Vagina (tissue), 2 donors: ENCODE results near the gene RFTN2. TPM values are rescaled to one million over a fixed set of nuclear protein-coding genes. Genes with fewer than 3 reads are reported as not detected.
A peak's percentile ranks its signal among the peaks of the same experiment; 100 is the strongest.

Experiments
- DNase-seq, 2 donors: peaks; one replicate each; pipeline ENCODE4 v3.0.0-alpha.2; 2017; ENCODE audit errors: extremely low spot score in 2 of 2
- H3K27ac ChIP-seq: fragments of 200-600 bp; sonication (generic); one replicate; pipeline ENCODE4 v1.5.1; 2019
- H3K27me3 ChIP-seq: fragments of 200-600 bp; sonication (generic); one replicate; pipeline ENCODE4 v1.5.1; 2019
- H3K36me3 ChIP-seq, 2 donors: fragments of 200-600 bp; sonication (generic); one replicate each; pipeline ENCODE4 v1.5.1; 2017 to 2019
- H3K4me1 ChIP-seq: fragments of 200-600 bp; sonication (generic); one replicate; pipeline ENCODE4 v1.5.1; 2019
- H3K4me3 ChIP-seq, 2 donors: fragments of 200-600 bp; sonication (generic); 1 replicate in 1 of 2; 2 replicates in 1 of 2; pipeline ENCODE4 v1.5.1; 2016 to 2019
- H3K9me3 ChIP-seq: fragments of 200-600 bp; sonication (generic); one replicate; pipeline ENCODE4 v1.5.1; 2019
- POLR2A ChIP-seq, 2 donors: fragments of 450-650 bp; IDR thresholded peaks; one replicate each; pipeline ENCODE4 v1.6.1; 2017; ENCODE audit warnings: antibody characterized with exemption in 2 of 2, mild to moderate bottlenecking in 2 of 2, moderate library complexity in 2 of 2
- POLR2AphosphoS5 ChIP-seq, 2 donors: sonication (generic); formaldehyde crosslinking; IDR thresholded peaks; one replicate each; pipeline ENCODE4 v1.9.0; 2017; ENCODE audit warnings: antibody characterized with exemption in 2 of 2, mild to moderate bottlenecking in 2 of 2, low read depth in 1 of 2; ENCODE audit not compliant: insufficient read depth in 1 of 2
- intact Hi-C: fragments of 100-400 bp; cut with DNase I; formaldehyde crosslinking; loops from one replicate; pipeline ENCODE4 v1.15.1; 2023
- total RNA-seq: library from RNA; depleted of rRNA; stranded (reverse); fragments of >200 nt; gene quantifications from one replicate; pipeline ENCODE4 v1.2.3, GENCODE V29; 2016
- TF ChIP-seq, protein P1 (sequence below), 3 experiments: fragments of 450-650 bp in 2 of 3; fragments of 200-600 bp in 1 of 3; sonication (generic) in 1 of 3; IDR thresholded peaks; one replicate each; pipeline ENCODE4 v1.5.1; 2017 to 2019; ENCODE audit warnings: antibody characterized with exemption in 3 of 3, mild to moderate bottlenecking in 2 of 3, moderate library complexity in 2 of 3

The RFTN2 gene
- total RNA-seq, 1 donor from 2014 or later = 10.8 TPM

DNA sequence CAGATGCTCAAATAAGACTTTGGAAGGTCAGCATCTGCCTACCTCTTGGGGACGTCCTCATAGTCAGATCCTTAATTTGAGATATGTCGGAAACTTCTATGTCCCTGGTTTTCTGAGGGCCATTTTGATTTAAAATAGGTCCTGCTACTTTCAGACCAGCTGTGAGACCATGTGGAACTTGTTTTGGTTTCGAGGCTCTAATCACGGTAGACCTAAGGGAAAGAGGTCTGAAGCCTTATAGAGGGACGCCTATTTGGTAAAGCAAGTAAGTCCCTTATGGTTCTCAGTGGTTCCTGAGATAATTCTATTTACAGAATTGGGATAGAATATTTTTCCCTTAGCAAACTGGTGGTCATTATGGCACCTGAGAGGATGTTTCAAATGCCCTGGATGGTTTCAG is 75.1 kb downstream of the RFTN2 start:
- no peaks in the 10 kb centered on the region for H3K27me3 ChIP-seq
- H3K27ac ChIP-seq = no peak overlapping the region
- no peaks in the 10 kb centered on the region for H3K9me3 ChIP-seq
- no peak for DNase-seq
- TF ChIP-seq, protein P1, sequence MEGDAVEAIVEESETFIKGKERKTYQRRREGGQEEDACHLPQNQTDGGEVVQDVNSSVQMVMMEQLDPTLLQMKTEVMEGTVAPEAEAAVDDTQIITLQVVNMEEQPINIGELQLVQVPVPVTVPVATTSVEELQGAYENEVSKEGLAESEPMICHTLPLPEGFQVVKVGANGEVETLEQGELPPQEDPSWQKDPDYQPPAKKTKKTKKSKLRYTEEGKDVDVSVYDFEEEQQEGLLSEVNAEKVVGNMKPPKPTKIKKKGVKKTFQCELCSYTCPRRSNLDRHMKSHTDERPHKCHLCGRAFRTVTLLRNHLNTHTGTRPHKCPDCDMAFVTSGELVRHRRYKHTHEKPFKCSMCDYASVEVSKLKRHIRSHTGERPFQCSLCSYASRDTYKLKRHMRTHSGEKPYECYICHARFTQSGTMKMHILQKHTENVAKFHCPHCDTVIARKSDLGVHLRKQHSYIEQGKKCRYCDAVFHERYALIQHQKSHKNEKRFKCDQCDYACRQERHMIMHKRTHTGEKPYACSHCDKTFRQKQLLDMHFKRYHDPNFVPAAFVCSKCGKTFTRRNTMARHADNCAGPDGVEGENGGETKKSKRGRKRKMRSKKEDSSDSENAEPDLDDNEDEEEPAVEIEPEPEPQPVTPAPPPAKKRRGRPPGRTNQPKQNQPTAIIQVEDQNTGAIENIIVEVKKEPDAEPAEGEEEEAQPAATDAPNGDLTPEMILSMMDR (IDR thresholded peaks at IDR 0.05) = no peak
- TF ChIP-seq POLR2AphosphoS5 (IDR thresholded peaks at IDR 0.05; ENCODE audit: insufficient read depth in 1 of 2, low read depth in 1 of 2) (no peak), POLR2A (IDR thresholded peaks at IDR 0.05) (no peak)
- peaks cover 5% of the 10 kb centered on the region for H3K4me1 ChIP-seq
- H3K36me3 ChIP-seq = no peaks in the 10 kb centered on the region
- intact Hi-C loops = no loop called here
- H3K4me3 ChIP-seq = no peak overlapping the region

DNA sequence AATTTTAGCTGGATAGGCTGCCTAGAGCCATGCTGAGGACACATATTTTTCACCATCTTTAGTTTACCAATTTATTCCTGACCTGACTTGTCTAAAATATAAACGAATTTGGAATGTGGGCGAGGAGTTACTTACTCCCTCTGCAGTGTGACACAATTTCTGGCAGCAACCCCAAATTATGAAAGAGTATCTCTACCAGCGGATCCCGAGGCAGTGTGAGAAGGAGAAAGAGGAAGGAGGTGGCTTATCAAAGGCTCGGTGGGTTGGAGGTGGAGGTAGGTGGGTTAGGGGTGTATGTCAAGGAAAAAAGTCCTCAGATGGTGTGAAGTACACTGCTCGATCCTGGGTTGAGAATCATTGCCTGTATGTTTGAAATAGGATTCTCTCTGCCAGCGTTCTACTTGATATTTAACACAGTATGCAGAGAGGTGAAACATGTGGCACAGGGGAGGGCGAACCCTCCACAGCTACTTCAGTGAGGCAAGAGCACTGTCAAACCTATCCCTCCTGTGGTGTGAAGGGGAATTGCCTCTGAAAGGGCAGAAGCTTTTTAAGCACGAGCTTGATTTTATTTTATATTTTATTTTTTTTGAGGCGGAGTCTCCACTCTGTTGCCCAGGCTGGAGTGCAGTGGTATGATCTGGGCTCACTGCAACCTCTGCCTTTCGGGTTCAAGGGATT is 76.0 kb downstream of the RFTN2 start:
- no peak for TF ChIP-seq POLR2A (IDR thresholded peaks at IDR 0.05)
- TF ChIP-seq, protein P1 (IDR thresholded peaks at IDR 0.05) = no peak
- TF ChIP-seq POLR2AphosphoS5 (IDR thresholded peaks at IDR 0.05; ENCODE audit: insufficient read depth in 1 of 2, low read depth in 1 of 2) = no peak
- H3K4me3 ChIP-seq = no peak overlapping the region

DNA sequence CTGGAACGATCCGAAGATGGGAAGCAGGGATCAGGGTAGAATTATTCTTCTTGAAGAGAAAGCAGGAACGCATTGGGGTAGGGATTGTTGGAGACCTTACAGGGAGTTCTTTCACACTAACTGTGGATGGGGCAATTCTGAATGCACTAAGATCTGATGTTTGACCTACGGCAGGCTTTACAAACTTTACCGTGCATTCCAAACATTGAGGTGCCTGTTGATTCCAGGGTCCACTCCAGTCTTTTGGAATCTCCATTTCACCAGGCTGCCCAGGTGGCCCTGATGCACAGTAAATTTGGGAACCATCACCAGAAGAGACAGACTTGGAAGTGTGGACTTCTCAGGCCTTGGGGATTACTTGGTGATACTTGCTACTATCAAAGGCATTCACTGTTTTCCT is 76.9 kb downstream of the RFTN2 start:
- Histone ChIP-seq H3K4me3 (no peak overlapping the region), H3K4me1 (peaks cover 5% of the 10 kb centered on the region), H3K36me3 (no peaks in the 10 kb centered on the region), H3K9me3 (no peaks in the 10 kb centered on the region), H3K27ac (no peak overlapping the region), H3K27me3 (no peaks in the 10 kb centered on the region)
- no peak for TF ChIP-seq POLR2AphosphoS5 (IDR thresholded peaks at IDR 0.05; ENCODE audit: insufficient read depth in 1 of 2, low read depth in 1 of 2)
- TF ChIP-seq, protein P1 (IDR thresholded peaks at IDR 0.05) = no peak
- TF ChIP-seq POLR2A (IDR thresholded peaks at IDR 0.05) = no peak
- DNase-seq = no peak
- intact Hi-C loops = no loop called here

More for the DNA sequence above, 76.0 kb downstream of the RFTN2 start:
- no peaks in the 10 kb centered on the region for H3K9me3 ChIP-seq
- H3K36me3 ChIP-seq = no peaks in the 10 kb centered on the region
- no peak for DNase-seq
- intact Hi-C loops = no loop called here
- H3K27ac ChIP-seq = no peak overlapping the region
- H3K4me1 ChIP-seq = peaks cover 5% of the 10 kb centered on the region
- no peaks in the 10 kb centered on the region for H3K27me3 ChIP-seq

DNA sequence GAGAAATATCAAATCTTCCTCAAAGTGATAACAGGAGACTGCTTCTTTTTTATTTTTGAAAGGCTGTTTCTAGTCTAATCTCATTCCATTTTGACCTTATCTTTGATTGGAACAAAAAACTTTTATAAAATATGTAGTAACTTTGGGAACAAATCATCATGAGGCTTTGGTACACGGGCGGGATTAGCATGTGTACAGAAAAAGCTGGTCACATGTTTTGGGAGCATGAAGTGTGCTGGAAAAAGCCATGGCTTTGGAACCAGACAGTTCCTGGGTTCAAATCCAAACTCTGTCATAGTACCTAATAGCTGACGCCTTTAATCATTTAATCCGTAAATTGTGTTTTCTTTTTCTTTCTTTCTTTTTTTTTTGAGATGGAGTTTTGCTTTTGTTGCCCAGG is 78.2 kb downstream of the RFTN2 start:
- Histone ChIP-seq H3K9me3 (no peaks in the 10 kb centered on the region), H3K27ac (no peak overlapping the region), H3K4me3 (no peak overlapping the region), H3K36me3 (no peaks in the 10 kb centered on the region), H3K27me3 (no peaks in the 10 kb centered on the region), H3K4me1 (peaks cover 5% of the 10 kb centered on the region)
- TF ChIP-seq POLR2AphosphoS5 (IDR thresholded peaks at IDR 0.05; ENCODE audit: insufficient read depth in 1 of 2, low read depth in 1 of 2) (no peak), POLR2A (IDR thresholded peaks at IDR 0.05) (no peak)
- TF ChIP-seq, protein P1 (IDR thresholded peaks at IDR 0.05) = no peak
- intact Hi-C loops = no loop called here
- DNase-seq = peak in 1 of 2 donors; percentile 42

DNA sequence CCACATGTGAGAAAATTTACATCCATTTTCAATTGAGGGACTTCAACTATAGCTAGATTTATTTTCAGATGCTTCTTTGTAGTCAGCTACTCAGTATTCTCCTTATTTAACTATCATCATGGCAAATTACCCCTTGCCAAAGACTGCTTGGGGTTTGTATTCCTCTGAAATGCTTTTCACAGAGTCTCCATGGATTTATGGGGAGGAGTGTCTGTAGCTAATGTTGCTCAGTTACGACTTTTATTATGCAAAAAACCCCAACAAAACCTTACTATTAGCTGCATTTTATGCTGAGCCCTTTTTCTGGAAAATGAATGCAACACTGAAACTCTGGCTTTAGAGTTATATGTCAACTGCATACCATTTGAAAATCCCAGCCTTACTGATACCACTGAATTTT is 78.6 kb downstream of the RFTN2 start:
- no peak for DNase-seq
- TF ChIP-seq, protein P1 (IDR thresholded peaks at IDR 0.05) = no peak
- TF ChIP-seq POLR2A (IDR thresholded peaks at IDR 0.05) (no peak), POLR2AphosphoS5 (IDR thresholded peaks at IDR 0.05; ENCODE audit: insufficient read depth in 1 of 2, low read depth in 1 of 2) (no peak)
- Histone ChIP-seq H3K27ac (no peak overlapping the region), H3K27me3 (no peaks in the 10 kb centered on the region), H3K9me3 (no peaks in the 10 kb centered on the region), H3K36me3 (no peaks in the 10 kb centered on the region), H3K4me1 (peaks cover 5% of the 10 kb centered on the region), H3K4me3 (no peak overlapping the region)
- intact Hi-C loops = no loop called here
